ENCODE data around the gene SDS.
A peak's percentile ranks its signal among the peaks of the same experiment; 100 is the strongest.

SDS gene

DNA sequence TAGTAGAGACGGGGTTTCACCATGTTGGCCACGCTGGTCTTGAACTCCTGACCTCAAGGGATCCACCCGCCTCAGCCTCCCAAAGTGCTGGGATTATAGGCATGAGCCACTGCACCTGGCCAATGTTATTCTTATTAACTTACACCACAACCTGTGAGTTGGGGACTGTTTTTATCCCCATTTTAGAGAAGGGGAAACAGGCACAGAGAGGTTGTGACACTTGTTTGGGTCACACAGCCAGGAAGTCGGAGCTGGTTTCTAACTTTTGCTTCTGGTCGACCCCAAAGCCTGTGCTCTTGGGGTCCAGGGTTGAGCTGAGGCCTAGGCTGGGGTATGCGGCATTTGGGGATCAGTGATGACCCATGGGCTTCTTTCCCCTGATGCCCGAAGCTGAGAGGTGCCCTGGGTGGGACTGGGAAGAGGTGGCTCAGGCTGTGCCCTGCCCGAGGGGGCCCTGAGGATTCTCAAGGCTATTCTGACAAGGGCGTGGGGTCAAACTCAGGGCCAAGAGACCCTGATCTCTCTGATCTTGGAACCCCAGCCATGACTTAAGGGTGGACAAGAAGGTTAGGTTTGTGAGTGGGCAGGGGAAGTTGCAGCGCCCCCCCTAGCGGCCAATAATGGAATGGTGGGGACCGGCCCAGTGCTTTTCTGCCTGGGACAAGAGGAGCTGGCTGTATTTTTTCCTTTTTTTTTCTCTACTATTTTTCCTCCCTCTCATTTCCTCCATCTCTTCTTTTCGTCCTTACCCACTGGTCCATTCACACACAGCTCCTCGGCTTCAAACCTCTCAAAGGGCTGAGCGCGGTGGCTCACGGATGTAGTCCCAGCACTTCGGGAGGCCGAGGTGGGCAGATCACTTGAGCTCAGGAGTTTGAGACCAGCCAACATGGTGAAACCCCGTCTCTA, 21.5 kb upstream of the SDS start:
- DNase-seq (ENCODE audit: low spot score): peak; percentile 46

DNA sequence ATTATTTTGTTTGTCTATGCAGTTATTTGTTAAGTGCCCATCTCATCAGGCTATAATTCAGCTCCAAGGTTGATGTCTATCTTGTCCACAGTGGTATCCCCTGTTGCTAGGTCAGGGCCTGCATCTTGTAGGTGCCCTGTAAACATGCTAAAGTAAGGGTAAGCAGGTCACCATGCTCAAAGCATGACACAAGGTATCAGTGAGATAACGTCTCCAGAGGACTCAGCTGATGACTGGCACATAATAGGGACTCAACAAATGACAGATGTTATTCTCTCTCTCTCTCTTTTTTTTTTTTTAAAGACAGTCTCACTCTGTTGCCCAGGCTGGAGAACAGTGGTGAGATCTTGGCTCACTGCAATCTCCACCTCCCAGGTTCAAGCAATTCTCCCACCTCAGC, 20.8 kb upstream of the SDS start:
- no peak for DNase-seq (ENCODE audit: low spot score)

DNA sequence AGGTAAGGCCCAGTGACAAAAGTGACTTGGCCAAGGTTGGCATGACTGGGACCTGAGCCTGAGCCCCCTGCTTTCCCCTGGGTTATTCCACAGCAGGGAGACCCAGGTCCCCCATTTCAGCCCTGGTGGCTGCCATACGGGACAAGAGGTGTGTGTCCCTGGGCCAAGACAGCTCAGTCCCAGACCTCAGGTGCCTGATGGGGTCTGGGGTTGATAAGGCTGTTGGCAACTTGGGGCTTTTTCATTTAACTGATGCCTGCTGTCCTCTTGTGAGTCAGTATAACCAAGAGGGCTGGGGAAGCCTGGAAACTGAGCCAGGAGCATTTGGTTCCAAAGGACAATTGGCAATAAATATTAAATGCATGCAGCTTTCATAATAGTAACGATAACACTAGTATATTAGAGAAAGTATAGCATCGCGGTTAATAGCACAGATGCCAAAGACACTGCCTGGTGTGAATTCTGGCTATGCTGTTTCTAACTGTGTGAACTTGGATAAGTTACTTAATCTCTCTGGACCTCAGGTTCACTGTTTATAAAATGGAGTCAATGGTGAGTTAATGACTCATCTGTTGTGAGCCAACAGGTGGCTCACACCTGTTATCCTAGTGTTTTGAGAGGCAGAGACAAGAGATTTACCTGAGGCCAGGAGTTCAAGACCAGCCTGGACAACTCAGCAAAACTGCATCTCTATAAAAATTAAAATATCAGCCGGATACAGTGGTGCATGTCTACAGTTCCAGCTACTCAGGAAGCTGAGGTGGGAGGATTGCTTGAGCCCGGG, 19.4 kb upstream of the SDS start:
- DNase-seq (ENCODE audit: low spot score): no peak

DNA sequence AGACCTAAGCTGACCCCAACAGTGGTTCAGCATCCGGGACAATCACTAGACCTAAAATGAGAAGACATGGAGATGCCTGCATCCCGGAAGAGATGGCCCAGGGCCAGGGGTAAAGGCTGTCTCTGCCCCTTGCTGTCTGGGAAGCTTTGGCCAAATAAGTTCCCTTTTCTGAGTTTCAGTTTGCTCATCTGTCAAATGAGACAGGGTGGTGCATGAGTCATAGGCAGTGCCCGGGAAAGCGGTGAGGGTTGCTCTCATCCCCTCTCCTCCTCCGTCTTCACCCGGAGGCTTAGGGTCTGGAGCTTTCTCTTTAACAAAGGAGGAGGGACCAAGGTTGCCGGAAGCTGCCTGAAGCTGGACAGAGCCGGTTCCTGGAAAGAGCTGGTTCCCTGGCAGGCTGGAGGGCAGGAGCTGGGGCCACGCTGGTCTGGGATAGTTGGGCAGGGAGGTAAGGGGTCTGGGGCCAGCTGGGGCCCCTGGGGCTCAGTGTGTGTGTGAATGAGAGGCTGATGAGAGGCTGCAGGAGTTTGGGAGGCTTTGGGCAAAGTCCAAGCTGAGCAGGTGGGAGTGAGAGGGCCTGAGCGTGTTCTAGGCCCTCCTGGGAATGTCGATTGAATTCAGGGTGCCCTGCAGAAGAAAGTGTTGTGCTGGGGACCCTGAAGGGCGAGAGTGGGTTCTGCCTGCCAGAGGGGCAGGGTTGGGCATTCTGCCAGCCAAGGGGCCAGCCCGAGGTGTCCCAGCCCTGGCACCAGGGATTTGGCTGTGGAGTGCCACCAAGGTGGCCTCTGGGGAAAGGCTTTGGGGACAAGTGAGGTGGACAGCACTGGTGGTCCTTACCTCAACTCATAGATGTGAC, 18.6 kb upstream of the SDS start, which contains the start of gene SDSL:
SDSL (plus strand) TSS at position 351 of the 856 bp plus-strand sequence. CDS start 5,603 bp downstream, outside the sequence.
- DNase-seq (ENCODE audit: low spot score): peak; percentile 51

DNA sequence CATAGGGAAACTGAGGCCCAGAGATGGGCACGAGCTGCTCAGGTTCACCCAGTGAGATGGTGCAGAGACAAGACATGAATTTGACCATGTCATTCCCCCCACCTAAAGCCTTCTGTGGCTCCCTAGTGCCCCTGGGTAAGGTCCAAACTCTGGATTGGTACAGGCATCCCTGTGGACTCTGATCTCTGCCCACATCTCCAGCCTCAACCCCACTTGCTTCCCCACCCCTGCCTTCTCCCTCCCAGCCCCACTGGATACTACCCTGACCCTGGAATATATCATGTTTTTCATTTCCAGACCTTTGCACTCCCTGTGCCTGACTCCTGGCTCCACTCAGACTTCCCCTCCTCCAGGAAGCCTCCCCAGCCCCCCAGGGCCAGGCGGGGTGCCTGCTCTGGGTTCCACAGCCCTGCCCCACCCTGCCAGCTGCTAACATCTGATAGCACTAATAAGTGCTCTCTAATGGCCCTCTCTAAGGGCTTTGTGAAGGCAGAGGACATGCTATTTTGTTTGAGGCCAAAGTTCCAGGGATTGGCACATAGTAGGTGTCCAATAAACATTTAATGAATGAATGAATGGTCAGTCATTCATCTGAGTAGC, 17.4 kb upstream of the SDS start:
- no peak for DNase-seq (ENCODE audit: low spot score)

DNA sequence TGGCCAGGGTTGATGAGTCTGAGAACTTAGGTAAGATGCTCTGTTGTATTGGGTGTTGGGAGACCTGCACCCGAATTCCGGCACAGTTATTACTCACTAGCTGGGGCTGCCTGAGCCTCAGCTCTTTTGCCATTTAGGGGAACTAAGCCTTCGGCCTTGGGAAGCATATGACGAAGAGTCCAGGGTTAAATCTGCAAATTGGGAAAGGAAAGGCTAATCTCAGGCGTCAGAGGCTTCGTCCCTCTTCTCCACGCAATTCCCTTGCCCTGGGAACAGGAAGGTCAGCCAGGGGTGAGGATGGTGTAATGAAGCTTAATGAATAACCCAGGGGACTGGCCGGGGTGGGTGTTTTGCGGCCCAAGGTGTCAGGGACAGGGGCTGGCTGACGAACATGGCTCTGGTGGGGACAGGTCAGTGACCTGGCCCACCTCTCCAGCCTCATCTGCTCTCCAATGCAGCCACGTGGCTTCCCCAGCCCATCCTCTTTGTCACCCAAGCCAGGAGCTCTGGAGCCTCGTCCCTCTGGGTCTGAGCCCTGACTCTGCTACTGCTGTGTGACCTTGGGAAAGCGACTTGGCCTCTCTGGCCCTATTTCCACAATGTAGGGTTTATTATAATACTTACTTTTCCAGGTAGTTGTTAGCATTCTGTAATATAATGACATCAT, 14.7 kb upstream of the SDS start:
- peak; percentile 78 for DNase-seq (ENCODE audit: low spot score)

DNA sequence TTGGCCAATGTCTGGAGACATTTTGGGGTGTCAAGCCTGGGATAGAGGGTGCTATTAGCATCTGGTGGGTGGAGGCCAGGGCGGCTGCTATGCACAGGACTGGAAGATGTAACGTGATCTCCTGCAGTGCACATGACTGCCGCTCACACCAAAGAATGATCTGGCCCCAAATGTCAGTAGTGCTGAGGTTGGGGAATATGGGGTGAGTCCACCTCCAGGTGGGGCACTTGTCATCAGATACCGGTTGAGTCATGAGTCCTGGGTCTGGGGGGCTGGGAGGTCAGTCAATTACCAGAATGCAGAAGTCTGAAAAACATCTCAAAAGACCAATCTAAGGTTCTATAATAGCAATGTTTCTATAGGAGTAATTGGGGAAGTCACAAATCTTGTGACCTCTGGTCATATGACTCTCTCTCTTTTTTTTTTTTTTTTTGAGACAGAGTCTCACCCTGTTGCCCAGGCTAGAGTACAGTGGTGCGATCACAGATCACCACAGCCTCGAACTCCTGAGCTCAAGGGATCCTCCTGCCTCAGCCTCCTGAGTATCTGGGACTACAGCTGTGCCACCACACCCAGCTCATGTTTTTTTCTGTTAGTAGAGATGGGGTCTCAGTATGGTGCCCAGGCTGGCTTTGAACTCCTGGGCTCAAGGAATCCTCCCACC, 12.5 kb upstream of the SDS start:
- no peak for DNase-seq (ENCODE audit: low spot score)

DNA sequence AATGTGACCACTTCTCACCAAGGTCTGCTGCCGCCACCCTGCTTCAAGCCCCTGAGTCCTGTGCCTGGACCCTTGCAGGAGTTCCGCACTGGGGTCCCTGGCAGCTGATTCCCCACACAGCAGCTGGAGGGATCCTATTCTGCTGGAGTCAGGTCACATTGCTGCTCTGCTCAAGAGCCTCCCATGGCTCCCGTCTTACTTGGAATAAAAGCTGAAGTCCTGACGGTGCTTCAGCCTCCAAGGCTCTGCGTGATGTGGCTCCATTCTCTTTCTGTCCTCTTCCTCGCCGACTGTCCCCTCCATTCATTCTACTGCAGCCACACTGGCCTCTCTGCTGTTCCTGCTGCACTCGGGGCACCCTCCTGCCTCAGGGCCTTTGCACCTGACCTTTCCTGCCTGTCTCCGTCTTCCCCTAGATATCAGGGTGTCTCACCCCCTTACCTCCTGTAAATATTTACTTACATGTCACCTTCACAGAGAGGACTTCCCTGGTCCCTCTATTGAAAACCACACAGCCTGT, 10.9 kb upstream of the SDS start:
- DNase-seq (ENCODE audit: low spot score): no peak

DNA sequence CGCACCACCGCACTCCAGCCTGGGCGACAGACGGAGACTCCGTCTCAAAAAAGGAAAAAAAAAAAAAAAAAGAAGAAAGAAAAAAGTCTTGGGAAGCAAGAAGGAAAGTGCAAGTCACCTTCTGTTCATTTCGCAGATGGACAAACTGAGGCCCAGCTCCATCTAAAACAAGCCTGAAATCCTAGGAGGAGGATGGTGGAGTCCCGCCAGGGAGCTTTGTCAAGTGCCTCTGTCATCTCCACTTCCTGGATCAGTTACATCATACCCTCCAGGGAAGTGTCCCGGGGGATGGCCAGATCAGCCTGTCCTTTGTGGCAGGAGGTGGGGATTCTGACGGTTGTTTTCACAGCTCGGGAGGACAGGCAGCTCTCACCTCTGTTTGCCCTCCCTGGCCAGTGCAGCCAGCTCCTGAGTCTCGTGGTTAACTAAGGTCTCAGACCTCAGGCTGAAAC, 9.8 kb upstream of the SDS start:
- peak; percentile 55 for DNase-seq (ENCODE audit: low spot score)

DNA sequence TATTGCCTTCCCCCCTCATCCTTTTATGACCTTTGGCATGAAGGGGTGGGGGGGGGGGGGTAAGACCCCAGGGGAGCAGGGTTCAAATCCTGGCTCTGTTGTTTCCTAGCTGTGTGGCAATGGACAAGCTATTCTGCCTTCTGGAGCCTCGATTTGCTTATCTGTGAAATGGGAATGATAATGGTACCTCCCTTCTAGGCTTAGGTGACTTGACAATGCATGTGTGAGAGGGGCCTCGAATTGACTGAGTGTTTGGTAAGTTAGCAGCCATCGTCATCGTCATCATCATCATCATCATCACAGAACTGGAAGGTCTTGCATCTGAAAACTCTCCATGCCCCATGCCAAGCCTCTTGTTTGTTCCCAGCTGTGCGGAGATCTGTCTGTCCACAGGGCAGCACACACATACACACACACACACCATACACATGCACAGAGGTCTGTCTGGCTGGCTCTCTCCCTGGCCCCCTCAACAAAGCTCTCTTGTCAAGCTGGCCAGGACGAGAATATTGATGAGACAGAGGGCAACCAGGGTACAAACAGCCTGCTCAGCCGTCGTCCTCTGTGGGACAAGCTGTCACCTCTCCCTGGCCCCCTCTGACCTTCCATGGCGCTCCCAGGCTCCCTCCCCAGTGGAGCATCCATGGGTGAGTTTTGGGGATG, 5.9 kb upstream of the SDS start:
- no peak for DNase-seq (ENCODE audit: low spot score)

DNA sequence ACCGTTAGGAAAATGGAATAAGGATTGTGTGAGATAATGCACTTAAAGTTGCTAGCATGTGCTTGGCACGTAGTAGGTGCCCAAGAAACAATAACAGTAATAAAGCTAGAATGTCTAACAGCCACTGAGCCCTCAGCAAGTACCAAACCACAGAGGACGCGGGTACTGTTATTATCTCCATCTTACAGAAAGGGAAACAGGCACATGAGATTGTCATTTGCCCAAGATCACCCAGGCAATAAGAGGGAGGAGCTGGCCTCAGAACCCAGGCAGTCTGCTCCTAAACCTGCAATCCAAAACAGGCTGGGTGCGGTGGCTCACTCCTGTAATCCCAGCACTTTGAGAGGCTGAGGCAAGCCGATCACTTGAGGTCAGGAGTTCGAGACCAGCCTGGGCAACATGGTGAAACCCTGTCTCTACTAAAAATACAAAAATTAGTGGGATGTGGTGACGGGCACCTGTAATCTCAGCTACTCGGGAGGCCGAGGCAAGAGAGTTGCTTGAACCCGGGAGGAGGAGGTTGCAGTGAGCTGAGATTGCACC, 5.1 kb upstream of the SDS start:
- DNase-seq (ENCODE audit: low spot score): no peak

DNA sequence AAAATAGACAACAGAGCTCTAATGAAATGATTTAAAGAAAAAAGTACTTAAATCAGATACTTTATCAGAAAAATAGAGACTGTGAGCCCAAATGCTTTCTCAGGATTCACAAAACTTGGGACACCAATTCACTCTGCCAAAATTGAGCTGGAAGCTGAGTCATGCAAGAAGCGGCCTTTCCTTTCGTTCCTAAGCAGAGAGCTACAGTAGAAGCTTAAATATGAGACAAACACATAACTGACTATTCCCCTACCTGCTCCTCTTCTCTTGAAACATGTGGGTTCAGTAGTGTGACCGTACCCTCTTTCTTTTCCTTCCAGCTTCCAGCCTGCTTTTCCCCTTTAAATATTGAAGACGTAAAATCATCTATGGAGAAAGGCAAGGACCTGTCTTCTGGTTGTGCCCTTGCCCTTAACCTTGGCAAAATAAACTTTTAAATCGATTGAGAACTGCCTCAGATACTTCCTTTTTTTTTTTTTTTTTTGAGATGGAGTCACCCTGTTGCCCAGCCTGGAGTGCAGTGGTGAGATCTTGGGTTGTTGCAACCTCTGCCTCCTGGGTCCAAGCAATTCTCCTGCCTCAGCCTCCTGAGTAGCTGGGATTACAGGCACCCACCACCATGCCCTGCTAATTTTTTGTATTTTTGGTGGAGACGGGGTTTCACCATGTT, 4.4 kb upstream of the SDS start:
- no peak for DNase-seq (ENCODE audit: low spot score)

DNA sequence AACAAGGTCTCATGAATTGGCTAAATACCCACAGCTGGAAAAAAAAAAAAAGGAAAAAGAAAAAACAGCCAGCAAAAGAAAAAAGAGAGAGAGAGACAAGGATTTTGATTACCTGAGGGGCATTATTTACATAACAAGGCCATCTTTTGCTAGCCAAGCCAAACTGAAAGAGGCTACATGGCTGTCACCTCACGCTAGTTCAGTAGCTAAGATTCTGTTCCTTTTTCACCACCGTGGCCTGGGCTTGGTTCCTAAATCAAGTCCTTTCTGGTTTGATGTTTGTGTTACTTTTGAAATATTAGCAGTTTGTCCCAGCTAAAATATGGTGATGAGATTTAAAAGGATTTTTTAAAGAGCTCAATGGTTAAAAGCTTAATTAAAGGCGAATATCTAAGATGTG, 2.0 kb upstream of the SDS start:
- DNase-seq (ENCODE audit: low spot score): no peak

DNA sequence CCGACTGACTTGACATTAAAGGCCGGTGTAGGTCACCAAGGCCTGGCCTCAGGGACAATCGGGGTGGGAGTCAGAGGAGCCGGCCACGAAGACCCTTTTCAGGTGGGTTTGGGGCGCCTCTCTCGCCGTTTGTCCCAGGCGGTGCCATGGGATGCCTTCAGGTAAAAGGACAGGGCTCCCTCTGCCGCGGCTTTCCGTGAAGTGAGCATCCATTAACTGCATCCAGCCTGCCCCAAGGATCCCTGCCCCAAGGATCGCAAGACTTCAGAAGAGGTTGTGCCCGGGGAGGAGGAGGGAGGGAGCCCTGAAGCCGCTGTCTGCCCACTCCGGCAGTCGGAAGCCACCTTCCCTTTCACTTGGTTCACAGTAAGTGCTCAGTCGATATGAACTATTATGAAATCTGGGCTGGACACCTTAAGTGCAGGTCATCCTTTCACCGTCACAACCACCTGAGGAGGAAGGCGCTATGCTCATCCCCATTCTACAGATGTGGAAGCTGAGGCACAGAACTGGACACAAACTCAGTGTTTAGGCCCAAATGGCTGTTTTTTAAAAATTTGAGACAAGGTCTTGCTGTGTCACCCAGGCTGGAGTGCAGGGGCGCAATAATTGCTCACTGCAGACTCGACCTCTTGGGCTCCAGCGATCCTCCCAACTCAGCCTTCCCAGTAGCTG, 964 bp downstream of the SDS start:
- DNase-seq (ENCODE audit: low spot score): no peak

DNA sequence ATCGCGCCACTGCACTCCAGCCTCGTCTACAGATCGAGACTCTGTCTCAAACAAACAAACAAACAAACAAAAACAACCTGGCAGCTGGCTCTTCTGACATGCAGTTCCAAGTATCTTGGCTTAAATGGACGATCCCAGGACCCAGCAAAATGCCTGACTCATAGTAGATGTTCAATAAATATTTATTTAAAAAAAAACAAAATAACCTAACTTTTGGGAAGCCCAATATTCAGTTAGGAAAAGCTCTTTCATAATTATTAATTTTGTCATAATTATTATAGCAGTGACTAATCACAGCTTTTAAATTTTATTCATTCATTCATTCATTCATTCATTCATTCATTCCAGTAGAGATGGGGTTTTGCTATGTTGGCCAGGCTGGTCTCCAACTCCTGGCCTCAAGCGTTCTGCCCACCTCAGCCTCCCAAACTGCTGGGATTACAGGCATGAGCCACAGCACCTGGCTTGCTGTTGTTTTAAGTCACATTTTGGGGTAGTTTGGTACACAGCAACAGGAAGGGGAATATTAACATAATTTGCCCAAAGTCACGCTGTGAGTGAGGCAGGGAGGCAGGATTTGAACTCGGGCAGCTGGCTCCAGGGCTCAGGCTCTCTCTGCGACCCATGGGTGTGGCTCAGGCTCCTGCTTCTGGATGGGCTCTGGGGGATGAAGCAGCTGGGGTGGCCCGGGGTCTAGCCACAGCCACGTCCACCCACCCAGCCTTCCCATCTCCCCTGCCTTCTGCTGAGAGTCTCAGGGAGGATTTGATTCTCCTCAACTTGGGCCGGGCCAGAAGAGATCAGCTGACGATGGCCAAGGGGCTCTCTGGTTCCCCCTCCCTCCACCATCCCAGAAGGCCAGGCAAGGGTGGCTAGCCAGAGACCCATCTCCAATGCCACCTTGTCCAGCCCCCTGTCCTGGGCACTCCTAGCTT, 2.4 kb downstream of the SDS start:
- DNase-seq (ENCODE audit: low spot score): no peak

DNA sequence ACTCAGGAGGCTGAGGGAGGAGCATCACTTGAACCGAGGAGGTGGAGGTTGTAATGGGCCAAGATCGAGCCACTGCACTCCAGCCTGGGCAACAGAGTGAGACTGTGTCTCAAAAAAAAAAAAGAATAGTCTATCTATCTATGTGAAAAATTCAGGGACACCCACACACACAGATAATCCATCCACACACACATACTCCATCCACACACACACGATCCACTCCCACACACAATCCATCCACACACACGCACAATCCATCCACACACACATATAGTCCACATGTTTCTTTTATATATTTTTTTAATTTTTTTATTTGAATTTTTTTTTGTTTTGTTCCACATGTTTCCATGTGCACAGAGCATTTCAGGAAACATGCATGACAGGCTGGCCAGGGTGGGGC, 3.3 kb downstream of the SDS start:
- DNase-seq (ENCODE audit: low spot score): no peak

DNA sequence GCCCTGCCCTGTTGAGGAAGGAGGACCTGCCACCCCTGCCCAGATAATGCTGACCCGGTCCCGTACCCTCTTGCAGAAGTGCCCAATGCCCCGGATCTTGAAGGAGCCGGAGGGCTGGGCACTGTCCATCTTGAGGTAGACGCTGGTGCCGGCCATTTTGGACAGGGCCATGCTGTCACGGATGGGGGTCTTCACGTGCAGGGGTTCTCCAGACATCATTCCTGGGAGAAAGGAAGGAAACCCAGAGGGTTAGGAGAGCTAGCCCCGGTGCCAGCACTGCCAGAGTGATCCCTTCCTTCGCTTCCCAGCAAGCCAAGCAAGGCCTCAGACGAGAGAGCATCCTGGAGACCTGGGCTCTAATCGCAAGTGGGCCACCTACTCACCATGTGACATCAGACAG, 4.2 kb downstream of the SDS start:
- DNase-seq (ENCODE audit: low spot score): no peak
